Suppressor macrophage treated with lipopolysaccharide for 4 hours (primary cell): ENCODE data around the gene LHFPL2.

ENCODE experiments used
- DNase-seq: peaks from one replicate; pipeline ENCODE4 v3.0.0-alpha.2; 2020

Gene LHFPL2

GRCh38 chr5:78592735-78593386 is 55.7 kb downstream of the LHFPL2 start:
- no peak for DNase-seq

GRCh38 chr5:78591972-78592700 is 56.4 kb downstream of the LHFPL2 start:
- DNase-seq, result peak; percentile 74

GRCh38 chr5:78591138-78591612 is 57.4 kb downstream of the LHFPL2 start:
- DNase-seq, result peak; percentile 79

GRCh38 chr5:78589923-78590322 is 58.6 kb downstream of the LHFPL2 start:
- DNase-seq, result peak; percentile 48

- DNase-seq, result no peak
Observed at GRCh38 chr5:78588507-78588906, 60.1 kb downstream of the LHFPL2 start.

GRCh38 chr5:78587775-78588291 is 60.7 kb downstream of the LHFPL2 start:
- no peak for DNase-seq

GRCh38 chr5:78587081-78587774 is 61.3 kb downstream of the LHFPL2 start:
- no peak for DNase-seq

- DNase-seq, result peak; percentile 86
Observed at GRCh38 chr5:78586251-78586650, 62.3 kb downstream of the LHFPL2 start.

GRCh38 chr5:78578015-78578414 is 70.6 kb downstream of the LHFPL2 start:
- DNase-seq, result no peak

GRCh38 chr5:78577071-78577807 is 71.3 kb downstream of the LHFPL2 start:
- DNase-seq, result no peak

GRCh38 chr5:78576376-78576775 is 72.2 kb downstream of the LHFPL2 start:
- no peak for DNase-seq

- no peak for DNase-seq
Observed at GRCh38 chr5:78574731-78575161, 73.8 kb downstream of the LHFPL2 start.

GRCh38 chr5:78574131-78574673 is 74.4 kb downstream of the LHFPL2 start:
- DNase-seq, result peak; percentile 50

- no peak for DNase-seq
Observed at GRCh38 chr5:78573318-78573717, 75.3 kb downstream of the LHFPL2 start.

- DNase-seq, result no peak
Observed at GRCh38 chr5:78570646-78571045, 77.9 kb downstream of the LHFPL2 start.

GRCh38 chr5:78569441-78569840 is 79.1 kb downstream of the LHFPL2 start:
- DNase-seq, result no peak

GRCh38 chr5:78568676-78569075 is 79.9 kb downstream of the LHFPL2 start:
- DNase-seq, result no peak

- no peak for DNase-seq
Observed at GRCh38 chr5:78568212-78568611, 80.4 kb downstream of the LHFPL2 start.

GRCh38 chr5:78567617-78568016 is 81.0 kb downstream of the LHFPL2 start:
- DNase-seq, result no peak

GRCh38 chr5:78566747-78567425 is 81.7 kb downstream of the LHFPL2 start:
- DNase-seq, result peak; percentile 64

GRCh38 chr5:78565395-78565794 is 83.2 kb downstream of the LHFPL2 start:
- DNase-seq, result no peak

GRCh38 chr5:78563621-78564020 is 85.0 kb downstream of the LHFPL2 start:
- DNase-seq, result no peak
